Liver (tissue), 9 donors: ENCODE results near the gene PARK7. TPM values are rescaled to one million over a fixed set of nuclear protein-coding genes. Genes with fewer than 3 reads are reported as not detected.

ENCODE experiments used
- DNase-seq: peaks from one replicate; pipeline ENCODE4 v3.0.0-alpha.2; 2017; ENCODE audit warnings: low spot score
- H3K27ac ChIP-seq, 2 donors: one replicate each; pipeline ENCODE4 v1.7.0; 2013; ENCODE audit warnings: inconsistent platforms in 2 of 2, low read length in 2 of 2, control low read depth in 1 of 2, low read depth in 1 of 2, mild to moderate bottlenecking in 1 of 2
- H3K27me3 ChIP-seq, 4 donors: one replicate each; pipeline versions ENCODE4 v1.6.1 to v1.7.0; 2013; ENCODE audit warnings: low read length in 3 of 4, inconsistent platforms in 1 of 4, mild to moderate bottlenecking in 1 of 4, moderate library complexity in 1 of 4; ENCODE audit not compliant: control insufficient read depth in 4 of 4, insufficient read depth in 4 of 4
- H3K36me3 ChIP-seq, 4 donors: one replicate each; pipeline versions ENCODE4 v1.6.1 to v1.7.0; 2013; ENCODE audit warnings: low read length in 3 of 4, mild to moderate bottlenecking in 3 of 4, low read depth in 1 of 4, moderate library complexity in 1 of 4; ENCODE audit not compliant: control insufficient read depth in 4 of 4, insufficient read depth in 3 of 4
- H3K4me1 ChIP-seq, 4 donors: one replicate each; pipeline versions ENCODE4 v1.6.1 to v1.7.0; 2013; ENCODE audit warnings: low read length in 3 of 4, mild to moderate bottlenecking in 3 of 4, moderate library complexity in 1 of 4; ENCODE audit not compliant: control insufficient read depth in 4 of 4, insufficient read depth in 4 of 4
- H3K4me3 ChIP-seq, 3 donors: one replicate each; pipeline versions ENCODE4 v1.6.1 to v1.7.0; 2013; ENCODE audit warnings: low read length in 3 of 3, control low read depth in 1 of 3, low read depth in 1 of 3, mild to moderate bottlenecking in 1 of 3
- H3K9ac ChIP-seq, 2 donors: one replicate each; pipeline ENCODE4 v1.7.0; 2013; ENCODE audit warnings: low read length in 2 of 2, mild to moderate bottlenecking in 2 of 2, moderate library complexity in 2 of 2, control low read depth in 1 of 2, low read depth in 1 of 2
- H3K9me3 ChIP-seq, 4 donors: one replicate each; pipeline versions ENCODE4 v1.6.1 to v1.7.0; 2013; ENCODE audit warnings: low read length in 3 of 4; ENCODE audit not compliant: control insufficient read depth in 4 of 4
- ATF3 ChIP-seq: IDR thresholded peaks from 2 replicates; pipeline ENCODE4 v1.6.1; 2016; ENCODE audit warnings: antibody characterized with exemption
- CTCF ChIP-seq: fragments of 150-350 bp; IDR thresholded peaks from 2 replicates; pipeline ENCODE4 v1.5.1; 2017; ENCODE audit warnings: improper control_type of control experiment, low read depth, low read length; ENCODE audit not compliant: missing input control
- EGR1 ChIP-seq, 2 donors: IDR thresholded peaks; 2 replicates each; pipeline ENCODE4 v1.6.1; 2016 to 2018; ENCODE audit warnings: antibody characterized with exemption in 2 of 2, low read depth in 2 of 2
- FOXA1 ChIP-seq: IDR thresholded peaks from 2 replicates; pipeline ENCODE4 v1.6.1; 2016; ENCODE audit warnings: antibody characterized with exemption
- FOXA2 ChIP-seq: IDR thresholded peaks from 2 replicates; pipeline ENCODE4 v1.6.1; 2016; ENCODE audit warnings: antibody characterized with exemption
- GABPA ChIP-seq, 2 donors: IDR thresholded peaks in 1 of 2; conservative IDR thresholded peaks in 1 of 2; 2 replicates each; pipeline ENCODE4 v1.6.1; 2016; ENCODE audit warnings: antibody characterized with exemption in 2 of 2, mild to moderate bottlenecking in 1 of 2, moderate library complexity in 1 of 2
- HNF4A ChIP-seq, 2 donors: conservative IDR thresholded peaks; 2 replicates each; pipeline ENCODE4 v1.6.1; 2016; ENCODE audit warnings: antibody characterized with exemption in 2 of 2, mild to moderate bottlenecking in 2 of 2
- HNF4G ChIP-seq: IDR thresholded peaks from 2 replicates; pipeline ENCODE4 v1.6.1; 2016; ENCODE audit warnings: antibody characterized with exemption
- JUND ChIP-seq, 2 donors: IDR thresholded peaks; 2 replicates each; pipeline ENCODE4 v1.6.1; 2016; ENCODE audit warnings: antibody characterized with exemption in 2 of 2
- MAX ChIP-seq: IDR thresholded peaks from 2 replicates; pipeline ENCODE4 v1.6.1; 2016; ENCODE audit warnings: antibody characterized with exemption
- NR2F2 ChIP-seq: IDR thresholded peaks from 2 replicates; pipeline ENCODE4 v1.6.1; 2016; ENCODE audit warnings: antibody characterized with exemption
- RAD21 ChIP-seq, 2 donors: IDR thresholded peaks; 2 replicates each; pipeline ENCODE4 v1.6.1; 2016; ENCODE audit warnings: antibody characterized with exemption in 2 of 2, mild to moderate bottlenecking in 2 of 2
- REST ChIP-seq: IDR thresholded peaks from 2 replicates; pipeline ENCODE4 v1.6.1; 2016; ENCODE audit warnings: antibody characterized with exemption, mild to moderate bottlenecking
- SP1 ChIP-seq: IDR thresholded peaks from 2 replicates; pipeline ENCODE4 v1.6.1; 2018; ENCODE audit warnings: antibody characterized with exemption, mild to moderate bottlenecking
- TAF1 ChIP-seq: conservative IDR thresholded peaks from 2 replicates; pipeline ENCODE4 v1.6.1; 2016; ENCODE audit warnings: antibody characterized with exemption, mild to moderate bottlenecking
- YY1 ChIP-seq: IDR thresholded peaks from 2 replicates; pipeline ENCODE4 v1.6.1; 2016; ENCODE audit warnings: antibody characterized with exemption, mild to moderate bottlenecking
- ZBTB33 ChIP-seq: IDR thresholded peaks from 2 replicates; pipeline ENCODE4 v1.6.1; 2016; ENCODE audit warnings: antibody characterized with exemption
- WGBS: extraction: QIAGEN DNeasy Blood & Tissue Kit; methylation state at CpG from one replicate; pipeline ENCODE4 v1.1.7; 2013; 5-methylcytosine and 5-hydroxymethylcytosine counted together
- polyA plus RNA-seq, 2 donors: library from polyadenylated mRNA; stranded (reverse) in 1 of 2; unstranded in 1 of 2; fragments of 200-250 nt in 1 of 2; fragments of >200 nt in 1 of 2; fragmentation: Nextera tagmentation in 1 of 2; extraction: Ambion mirVana in 1 of 2; gene quantifications; one replicate each; pipeline versions ENCODE4 v1.2.1 to v1.2.3, GENCODE V29; 2013 to 2015
- total RNA-seq, 2 donors: library from RNA; depleted of rRNA; stranded (reverse); fragments of >200 nt; gene quantifications; one replicate each; pipeline ENCODE4 v1.2.3, GENCODE V29; 2014
- donor health status: healthy.
- donor health status: healthy.
- donor health status: healthy.
- donor health status: healthy.
- donor health status: healthy.

PARK7 gene
- total and polyA plus RNA-seq, 4 donors: 107 to 297 (median 181) TPM

- Histone ChIP-seq H3K4me3 (no peak overlapping the region), H3K27ac (no peak overlapping the region), H3K27me3 (no peaks in the 10 kb centered on the region), H3K4me1 (no peaks in the 10 kb centered on the region), H3K9me3 (no peaks in the 10 kb centered on the region), H3K36me3 (peaks cover 0 to 4% (median 0%) of the 10 kb centered on the region in 4 donors), H3K9ac (no peak overlapping the region)
- no peak for TF ChIP-seq FOXA2
- no peak for TF ChIP-seq ZBTB33
- TF ChIP-seq GABPA (IDR thresholded peaks at IDR 0.05 in 1 of 2, conservative IDR thresholded peaks at IDR 0.05 in 1 of 2): no peak
- TF ChIP-seq ATF3: no peak
- no peak for TF ChIP-seq TAF1
- TF ChIP-seq SP1: no peak
- TF ChIP-seq HNF4A (conservative IDR thresholded peaks at IDR 0.05): no peak
- TF ChIP-seq RAD21 (IDR thresholded peaks at IDR 0.05): no peak
- TF ChIP-seq MAX: no peak
- DNase-seq: no peak
- 96% methylated on average over 1 of the region's 1 CpG for WGBS
Measured at GRCh38 chr1:7994827-7995226, 33.3 kb downstream of the PARK7 start.

GRCh38 chr1:7995437-7995836, 33.9 kb downstream of the PARK7 start:
- Histone ChIP-seq H3K36me3 (peaks cover 0 to under 1% (median 0%) of the 10 kb centered on the region in 4 donors), H3K9ac (no peak overlapping the region), H3K27me3 (no peaks in the 10 kb centered on the region), H3K4me3 (no peak overlapping the region), H3K27ac (no peak overlapping the region), H3K9me3 (no peaks in the 10 kb centered on the region), H3K4me1 (no peaks in the 10 kb centered on the region)
- TF ChIP-seq FOXA2: no peak
- TF ChIP-seq SP1: no peak
- no peak for TF ChIP-seq CTCF
- no peak for TF ChIP-seq YY1
- TF ChIP-seq MAX: no peak
- no peak for TF ChIP-seq REST
- TF ChIP-seq HNF4A (conservative IDR thresholded peaks at IDR 0.05): no peak
- TF ChIP-seq RAD21 (IDR thresholded peaks at IDR 0.05): no peak
- TF ChIP-seq JUND (IDR thresholded peaks at IDR 0.05): no peak
- no peak for TF ChIP-seq HNF4G
- TF ChIP-seq FOXA1: no peak
- TF ChIP-seq NR2F2: no peak
- no peak for TF ChIP-seq EGR1 (IDR thresholded peaks at IDR 0.05; ENCODE audit: low read depth in 2 of 2)
- no peak for TF ChIP-seq ATF3
- DNase-seq: no peak
- WGBS: 96% methylated on average over 5 of the region's 5 CpGs
